GM19023 (cell line): ENCODE data around the gene OR10G8.

Experiments used
- ATAC-seq: cut with Tn5 transposase; IDR thresholded peaks from one replicate; pipeline ENCODE4 v1.9.1; 2021; ENCODE audit warnings: mild to moderate bottlenecking, moderate library complexity; ENCODE audit not compliant: unreplicated experiment

OR10G8 gene

GRCh38 chr11:124075841-124076651, 49.4 kb downstream of the OR10G8 start:
- peak; percentile 78 for ATAC-seq

- ATAC-seq: no peak
Measured at GRCh38 chr11:124077266-124077665, 50.7 kb downstream of the OR10G8 start.

GRCh38 chr11:124078591-124078990, 52.0 kb downstream of the OR10G8 start:
- ATAC-seq: no peak

GRCh38 chr11:124079631-124080326, 53.2 kb downstream of the OR10G8 start:
- ATAC-seq: no peak
